ENCODE measurements around the gene GSTA4.
A peak's percentile ranks its signal among the peaks of the same experiment; 100 is the strongest.

GSTA4 gene

GRCh38 chr6:52995089-52995912 is at the start of gene GSTA4:
Gene GSTA4 (minus strand): TSS chr6:52995284. CDS start chr6:52994243, 1,041 bp downstream.
- peak; percentile 98 for DNase-seq

GRCh38 chr6:53044572-53044971 is 49.5 kb upstream of the GSTA4 start:
- no peak for DNase-seq

GRCh38 chr6:53044071-53044470 is 49.0 kb upstream of the GSTA4 start:
- DNase-seq: no peak

GRCh38 chr6:53043581-53043980 is 48.5 kb upstream of the GSTA4 start:
- DNase-seq: no peak

GRCh38 chr6:53042112-53042511 is 47.0 kb upstream of the GSTA4 start:
- DNase-seq: peak; percentile 22

- no peak for DNase-seq
Measured at GRCh38 chr6:53041356-53041755, 46.3 kb upstream of the GSTA4 start.

- DNase-seq: no peak
Measured at GRCh38 chr6:53038596-53038995, 43.5 kb upstream of the GSTA4 start.

- DNase-seq: no peak
Measured at GRCh38 chr6:53038141-53038540, 43.1 kb upstream of the GSTA4 start.

- DNase-seq: no peak
Measured at GRCh38 chr6:53035549-53036213, 40.6 kb upstream of the GSTA4 start.

GRCh38 chr6:53033764-53034163 is 38.7 kb upstream of the GSTA4 start:
- DNase-seq: no peak

GRCh38 chr6:53032849-53033248 is 37.8 kb upstream of the GSTA4 start:
- DNase-seq: no peak

GRCh38 chr6:53031281-53031680 is 36.2 kb upstream of the GSTA4 start:
- no peak for DNase-seq

GRCh38 chr6:53029761-53030160 is 34.7 kb upstream of the GSTA4 start:
- no peak for DNase-seq

GRCh38 chr6:53029257-53029656 is 34.2 kb upstream of the GSTA4 start:
- DNase-seq: no peak

GRCh38 chr6:53028467-53028866 is 33.4 kb upstream of the GSTA4 start:
- no peak for DNase-seq

- no peak for DNase-seq
Measured at GRCh38 chr6:53027131-53027718, 32.1 kb upstream of the GSTA4 start.

GRCh38 chr6:53026526-53026925 is 31.4 kb upstream of the GSTA4 start:
- no peak for DNase-seq

GRCh38 chr6:53023323-53023722 is 28.2 kb upstream of the GSTA4 start:
- DNase-seq: no peak

GRCh38 chr6:53020005-53020744 is 25.1 kb upstream of the GSTA4 start:
- no peak for DNase-seq

GRCh38 chr6:53018446-53018845 is 23.4 kb upstream of the GSTA4 start:
- DNase-seq: no peak

GRCh38 chr6:53015486-53015885 is 20.4 kb upstream of the GSTA4 start:
- no peak for DNase-seq

- DNase-seq: no peak
Measured at GRCh38 chr6:53014744-53015143, 19.7 kb upstream of the GSTA4 start.

- DNase-seq: no peak
Measured at GRCh38 chr6:53014063-53014462, 19.0 kb upstream of the GSTA4 start.

Data from RPMI8226 (cell line).